CD14-positive monocyte (primary cell): Measurements from ENCODE around the gene SASS6. TPM values are rescaled to one million over a fixed set of nuclear protein-coding genes. Genes with fewer than 3 reads are reported as not detected.

Source experiments
- DNase-seq, 3 donors: peaks; one replicate each; pipeline ENCODE4 v3.0.0-alpha.2; 2011 to 2022
- H2AFZ ChIP-seq: 2 replicates; pipeline ENCODE4 v1.6.0; 2012; ENCODE audit warnings: mild to moderate bottlenecking, low read depth, low read length, inconsistent platforms; ENCODE audit not compliant: insufficient read depth, poor library complexity, severe bottlenecking
- H3K27ac ChIP-seq, 2 donors: 1 replicate in 1 of 2; 2 replicates in 1 of 2; pipeline ENCODE4 v1.5.1; 2012 to 2013; ENCODE audit warnings: low read length in 2 of 2, control low read depth in 1 of 2, inconsistent platforms in 1 of 2, low read depth in 1 of 2, mild to moderate bottlenecking in 1 of 2
- H3K27me3 ChIP-seq, 2 donors: one replicate each; pipeline versions ENCODE4 v1.6.0 to v1.6.1; 2011 to 2013; ENCODE audit warnings: low read length in 2 of 2; ENCODE audit not compliant: control insufficient read depth in 2 of 2, insufficient read depth in 2 of 2
- H3K36me3 ChIP-seq, 2 donors: replicated peaks in 1 of 2; 1 replicate in 1 of 2; 2 replicates in 1 of 2; pipeline versions ENCODE4 v1.5.1 to v1.6.1; 2012 to 2013; ENCODE audit warnings: low read length in 2 of 2, control low read depth in 1 of 2, inconsistent platforms in 1 of 2, mild to moderate bottlenecking in 1 of 2; ENCODE audit not compliant: insufficient read depth in 2 of 2, control insufficient read depth in 1 of 2
- H3K4me1 ChIP-seq, 2 donors: 1 replicate in 1 of 2; 2 replicates in 1 of 2; pipeline versions ENCODE4 v1.5.1 to v1.6.1; 2012 to 2013; ENCODE audit warnings: low read length in 2 of 2, control low read depth in 1 of 2, inconsistent platforms in 1 of 2, mild to moderate bottlenecking in 1 of 2, moderate library complexity in 1 of 2; ENCODE audit not compliant: insufficient read depth in 2 of 2, control insufficient read depth in 1 of 2
- H3K4me2 ChIP-seq: replicated peaks from 2 replicates; pipeline ENCODE3; 2012; ENCODE audit warnings: low read length, moderate library complexity, mild to moderate bottlenecking; ENCODE audit not compliant: poor library complexity, severe bottlenecking; ENCODE audit errors: extremely low read depth
- H3K4me3 ChIP-seq, 3 experiments: fragments of 200-600 bp in 1 of 3; sonication (generic) in 1 of 3; replicated peaks in 1 of 3; 1 replicate in 2 of 3; 2 replicates in 1 of 3; pipeline ENCODE4 v1.5.1; 2011 to 2013; ENCODE audit warnings: low read length in 3 of 3, mild to moderate bottlenecking in 3 of 3, control low read depth in 2 of 3, low read depth in 2 of 3, inconsistent platforms in 1 of 3, moderate library complexity in 1 of 3
- H3K79me2 ChIP-seq: 2 replicates; pipeline ENCODE4 v1.6.0; 2012; ENCODE audit warnings: mild to moderate bottlenecking, control low read depth, inconsistent platforms, low read length, moderate library complexity; ENCODE audit not compliant: insufficient read depth
- H3K9ac ChIP-seq: 2 replicates; pipeline ENCODE4 v1.6.0; 2017; ENCODE audit warnings: low read length, mild to moderate bottlenecking; ENCODE audit not compliant: insufficient read depth, poor library complexity, severe bottlenecking
- H3K9me3 ChIP-seq, 2 donors: replicated peaks in 1 of 2; 1 replicate in 1 of 2; 2 replicates in 1 of 2; pipeline versions ENCODE4 v1.5.1 to v1.6.1; 2012 to 2013; ENCODE audit warnings: low read length in 2 of 2, control low read depth in 1 of 2; ENCODE audit not compliant: control insufficient read depth in 1 of 2, insufficient read depth in 1 of 2
- H4K20me1 ChIP-seq: 2 replicates; pipeline ENCODE4 v1.6.0; 2012; ENCODE audit warnings: mild to moderate bottlenecking, low read length, control low read depth, moderate library complexity; ENCODE audit not compliant: insufficient read depth
- H3K27ac Mint-ChIP-seq, 7 donors: one replicate each; pipeline ENCODE4 v1.8.0; 2020; ENCODE audit warnings: mild to moderate bottlenecking in 7 of 7, mixed read lengths in 7 of 7, moderate library complexity in 6 of 7, inconsistent platforms in 2 of 7
- H3K27me3 Mint-ChIP-seq, 3 donors: one replicate each; pipeline ENCODE4 v1.8.0; 2021 to 2022; ENCODE audit warnings: low read depth in 3 of 3, mild to moderate bottlenecking in 3 of 3, mixed read lengths in 3 of 3, moderate library complexity in 3 of 3, inconsistent platforms in 1 of 3
- H3K36me3 Mint-ChIP-seq, 2 donors: one replicate each; pipeline ENCODE4 v1.8.0; 2020; ENCODE audit warnings: mixed read lengths in 2 of 2, inconsistent platforms in 1 of 2, mild to moderate bottlenecking in 1 of 2
- H3K4me1 Mint-ChIP-seq: one replicate; pipeline ENCODE4 v1.8.0; 2020; ENCODE audit warnings: mild to moderate bottlenecking, mixed read lengths
- H3K4me3 Mint-ChIP-seq, 2 donors: one replicate each; pipeline ENCODE4 v1.8.0; 2020; ENCODE audit warnings: mild to moderate bottlenecking in 2 of 2, mixed read lengths in 2 of 2, moderate library complexity in 1 of 2
- H3K9me3 Mint-ChIP-seq, 7 donors: one replicate each; pipeline ENCODE4 v1.8.0; 2020 to 2022; ENCODE audit warnings: mixed read lengths in 7 of 7, mild to moderate bottlenecking in 6 of 7, moderate library complexity in 6 of 7, inconsistent platforms in 2 of 7
- WGBS: methylation state at CpG from one replicate; pipeline ENCODE4 v1.1.5; 2013; ENCODE audit warnings: missing lambda C conversion rate; ENCODE audit not compliant: insufficient coverage; 5-methylcytosine and 5-hydroxymethylcytosine counted together
- intact Hi-C, 2 donors: fragments of 100-400 bp; cut with micrococcal nuclease; formaldehyde crosslinking; loops; one replicate each; pipeline versions ENCODE4 v1.15.0 to v1.15.1; 2023
- polyA plus RNA-seq, 3 donors: library from polyadenylated mRNA; depleted of rRNA in 1 of 3; unstranded in 2 of 3; stranded (reverse) in 1 of 3; fragments of 300-500 nt in 2 of 3; fragments of >200 nt in 1 of 3; fragmentation: Illumina TruSeq in 2 of 3; gene quantifications; 1 replicate in 2 of 3; 2 replicates in 1 of 3; pipeline ENCODE4 v1.2.3, GENCODE V29; 2012 to 2021
- TF ChIP-seq, protein P1 (sequence below): fragments of 200-600 bp; IDR thresholded peaks from one replicate; pipeline ENCODE4 v1.8.0; 2022; ENCODE audit warnings: antibody characterized with exemption, mild to moderate bottlenecking

Gene SASS6
- polyA plus RNA-seq, 3 donors: 0.53 to 0.98 (median 0.93) TPM

DNA sequence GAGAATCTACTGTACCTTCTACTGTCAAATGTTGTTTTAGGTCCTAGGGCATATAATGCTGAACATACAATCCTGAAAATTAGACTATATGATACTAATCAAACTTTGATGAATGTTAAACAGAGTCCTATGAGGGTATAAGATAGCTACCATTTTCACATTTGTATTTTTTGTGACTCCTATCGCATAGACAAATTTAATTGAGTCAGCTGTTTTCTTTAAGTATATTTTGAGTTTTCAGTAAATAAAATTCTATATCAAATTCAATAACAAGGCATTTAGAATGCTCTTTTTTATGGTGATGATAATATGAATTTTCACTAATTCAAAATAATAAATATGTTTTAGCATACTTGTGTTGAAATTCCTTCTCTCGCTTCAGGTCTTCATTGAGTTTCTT lies 35.3 kb upstream of the SASS6 start:
- Histone ChIP-seq H3K36me3 (no peaks in the 10 kb centered on the region), H3K9me3 (no peaks in the 10 kb centered on the region), H3K27ac (no peak overlapping the region), H3K27me3 (no peaks in the 10 kb centered on the region), H2AFZ (no peak overlapping the region), H3K79me2 (no peaks in the 10 kb centered on the region), H4K20me1 (no peaks in the 10 kb centered on the region), H3K4me3 (no peak overlapping the region), H3K9ac (no peak overlapping the region), H3K4me1 (no peaks in the 10 kb centered on the region), H3K4me2 (no peak overlapping the region)
- H3K36me3 Mint-ChIP-seq: no peaks in the 10 kb centered on the region
- peaks cover 0 to 2% (median 0%) of the 10 kb centered on the region in 7 donors for H3K9me3 Mint-ChIP-seq
- TF ChIP-seq, protein P1, sequence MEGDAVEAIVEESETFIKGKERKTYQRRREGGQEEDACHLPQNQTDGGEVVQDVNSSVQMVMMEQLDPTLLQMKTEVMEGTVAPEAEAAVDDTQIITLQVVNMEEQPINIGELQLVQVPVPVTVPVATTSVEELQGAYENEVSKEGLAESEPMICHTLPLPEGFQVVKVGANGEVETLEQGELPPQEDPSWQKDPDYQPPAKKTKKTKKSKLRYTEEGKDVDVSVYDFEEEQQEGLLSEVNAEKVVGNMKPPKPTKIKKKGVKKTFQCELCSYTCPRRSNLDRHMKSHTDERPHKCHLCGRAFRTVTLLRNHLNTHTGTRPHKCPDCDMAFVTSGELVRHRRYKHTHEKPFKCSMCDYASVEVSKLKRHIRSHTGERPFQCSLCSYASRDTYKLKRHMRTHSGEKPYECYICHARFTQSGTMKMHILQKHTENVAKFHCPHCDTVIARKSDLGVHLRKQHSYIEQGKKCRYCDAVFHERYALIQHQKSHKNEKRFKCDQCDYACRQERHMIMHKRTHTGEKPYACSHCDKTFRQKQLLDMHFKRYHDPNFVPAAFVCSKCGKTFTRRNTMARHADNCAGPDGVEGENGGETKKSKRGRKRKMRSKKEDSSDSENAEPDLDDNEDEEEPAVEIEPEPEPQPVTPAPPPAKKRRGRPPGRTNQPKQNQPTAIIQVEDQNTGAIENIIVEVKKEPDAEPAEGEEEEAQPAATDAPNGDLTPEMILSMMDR: no peak
- H3K27me3 Mint-ChIP-seq: peaks cover 0 to 2% (median 0%) of the 10 kb centered on the region in 3 donors
- no peak overlapping the region for H3K27ac Mint-ChIP-seq
- no peak overlapping the region for H3K4me3 Mint-ChIP-seq
- H3K4me1 Mint-ChIP-seq: no peaks in the 10 kb centered on the region
- no peak for DNase-seq
- no CpG with 5 or more reads among the region's 2 CpGs for WGBS
- intact Hi-C loops: no loop called here

DNA sequence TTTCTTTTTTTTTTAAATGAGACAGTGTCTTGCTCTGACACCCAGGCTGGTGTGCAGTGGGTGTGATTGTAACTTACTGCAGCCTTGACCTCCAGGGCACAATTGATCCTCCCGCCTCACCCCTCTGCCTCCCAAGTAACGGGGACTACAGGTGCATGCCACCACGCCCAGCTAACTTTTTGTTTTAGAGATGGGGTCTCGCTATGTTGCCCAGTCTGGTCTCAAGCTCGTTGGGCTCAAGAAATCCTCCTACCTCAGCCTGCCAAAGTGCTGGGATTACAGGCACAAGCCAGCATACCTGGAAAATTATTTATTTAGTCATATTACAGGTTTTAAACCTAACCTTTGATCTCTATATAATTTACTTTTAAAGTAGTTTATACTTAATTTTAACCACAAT lies 32.0 kb upstream of the SASS6 start:
- Mint-ChIP-seq H3K4me3 (no peak overlapping the region), H3K27me3 (peaks cover 0 to 2% (median 0%) of the 10 kb centered on the region in 3 donors), H3K36me3 (no peaks in the 10 kb centered on the region), H3K4me1 (no peaks in the 10 kb centered on the region), H3K27ac (no peak overlapping the region), H3K9me3 (peaks cover 0 to 1% (median 0%) of the 10 kb centered on the region in 7 donors)
- WGBS: 100% methylated on average over 1 of the region's 5 CpGs
- H3K27ac ChIP-seq: no peak overlapping the region
- TF ChIP-seq, protein P1: no peak
- H3K4me2 ChIP-seq: no peak overlapping the region
- no peaks in the 10 kb centered on the region for H3K27me3 ChIP-seq
- no peaks in the 10 kb centered on the region for H3K4me1 ChIP-seq
- no peak overlapping the region for H2AFZ ChIP-seq
- H4K20me1 ChIP-seq: no peaks in the 10 kb centered on the region
- H3K4me3 ChIP-seq: no peak overlapping the region
- no peaks in the 10 kb centered on the region for H3K9me3 ChIP-seq
- H3K36me3 ChIP-seq: no peaks in the 10 kb centered on the region
- DNase-seq: no peak
- no peaks in the 10 kb centered on the region for H3K79me2 ChIP-seq
- intact Hi-C loops: no loop called here
- no peak overlapping the region for H3K9ac ChIP-seq
